Body of pancreas (tissue), 4 donors: ENCODE measurements around the gene DOCK9.

ENCODE experiments used
- CTCF ChIP-seq, 7 experiments: fragments of 450-650 bp in 4 of 7; fragments of 200-600 bp in 3 of 7; sonication (generic) in 3 of 7; IDR thresholded peaks; one replicate each; pipeline ENCODE4 v1.5.1; 2016 to 2019; ENCODE audit warnings: antibody characterized with exemption in 7 of 7
- POLR2A ChIP-seq, 3 donors: fragments of 450-650 bp; IDR thresholded peaks; one replicate each; pipeline ENCODE4 v1.6.1; 2016; ENCODE audit warnings: antibody characterized with exemption in 3 of 3, mild to moderate bottlenecking in 2 of 3

GRCh38 chr13:98868932-98869331 is 108.9 kb downstream of the DOCK9 start:
- no peak for TF ChIP-seq CTCF (IDR thresholded peaks at IDR 0.05)
- TF ChIP-seq POLR2A (IDR thresholded peaks at IDR 0.05), result no peak
